Left cardiac atrium (tissue), 2 donors: ENCODE data around the gene SYK. TPM values are rescaled to one million over a fixed set of nuclear protein-coding genes. Genes with fewer than 3 reads are reported as not detected.

Experiments
- total RNA-seq, 2 donors: library from RNA; stranded (reverse); fragmentation: NEBNext Ultra II Directional; extraction: Animal tissue kit (Norgen Biotek cat#: 25700); gene quantifications; one replicate each; pipeline ENCODE4 v1.2.1, GENCODE V29; 2021
- donor health status: DM: no; HTN: yes; CAD: no; lungs with severe emphysema.
- donor health status: DM: yes; HTN: yes; CAD: no.

SYK gene
- total RNA-seq, 2 donors from 2014 or later, result 5.6 to 10.3 TPM

Other genes starting within 250 kb of the SYK start
- not detected for gene DIRAS2, start 159.0 kb upstream of the SYK start, total RNA-seq